Panc1 (cell line): ENCODE measurements around the gene PRSS48.

ENCODE experiments used
- CTCF ChIP-seq: fragments of 450-650 bp; IDR thresholded peaks from 2 replicates; pipeline ENCODE4 v1.5.1; 2017; ENCODE audit warnings: mild to moderate bottlenecking
- POLR2AphosphoS5 ChIP-seq: IDR thresholded peaks from 2 replicates; pipeline ENCODE4 v1.6.1; 2012; ENCODE audit warnings: mild to moderate bottlenecking, low read depth, low read length, moderate library complexity
- REST ChIP-seq, 2 experiments: IDR thresholded peaks; 2 replicates each; pipeline ENCODE4 v1.6.1; 2011 to 2012; ENCODE audit warnings: low read depth in 2 of 2, control low read depth in 1 of 2, low read length in 1 of 2, mild to moderate bottlenecking in 1 of 2, moderate library complexity in 1 of 2; ENCODE audit not compliant: insufficient read depth in 1 of 2
- SIN3A ChIP-seq: IDR thresholded peaks from 2 replicates; pipeline ENCODE4 v1.6.1; 2012; ENCODE audit warnings: low read depth, mild to moderate bottlenecking, low read length, moderate library complexity, borderline replicate concordance; ENCODE audit not compliant: insufficient read depth
- TCF7L2 ChIP-seq: IDR thresholded peaks from 2 replicates; pipeline ENCODE4 v1.6.1; 2011; ENCODE audit warnings: mild to moderate bottlenecking, low read depth, low read length, inconsistent platforms

- TF ChIP-seq CTCF = no peak
- no peak for TF ChIP-seq POLR2AphosphoS5
- TF ChIP-seq REST (IDR thresholded peaks at IDR 0.05; ENCODE audit: insufficient read depth in 1 of 2, low read depth in 2 of 2, low read length in 1 of 2) = no peak
- no peak for TF ChIP-seq SIN3A
- TF ChIP-seq TCF7L2 = no peak
Observed at GRCh38 chr4:151239608-151240007, 37.4 kb upstream of the PRSS48 start.
